Measurements from ENCODE around the gene LCK. TPM values are rescaled to one million over a fixed set of nuclear protein-coding genes. Genes with fewer than 3 reads are reported as not detected.
A peak's percentile ranks its signal among the peaks of the same experiment; 100 is the strongest.
"Not testable (repeated sequence)": the region's sequence is repeated elsewhere in the genome, so short reads cannot be mapped to it uniquely, and the experiment has no call there.

Gene LCK
- total and polyA plus RNA-seq, 2 donors (not counting 3 experiments of a cell fraction or from before 2014, with no cell fraction given) = 0.06 TPM; not detected in 1

GRCh38 chr1:32257227-32257508, 6.1 kb downstream of the LCK start:
- dilution Hi-C loops (cut with MboI; ENCODE audit: extremely low pct_ligation_motif_present, low sequenced_read_pairs) (no loop called here), intact Hi-C loops (cut with micrococcal nuclease) (no loop called here)
- no peak overlapping the region for H3K4me2 ChIP-seq (ENCODE audit: insufficient read depth, low read length)
- H3K27me3 ChIP-seq (ENCODE audit: control insufficient read depth in 2 of 2, insufficient read depth in 2 of 2, low read length in 2 of 2) = no peaks in the 10 kb centered on the region
- H3K36me3 ChIP-seq (ENCODE audit: control insufficient read depth in 2 of 2, extremely low read depth in 1 of 2, insufficient read depth in 2 of 2, low read length in 2 of 2) = no peaks in the 10 kb centered on the region
- ChIA-PET POLR2A (interaction anchor here (0.7 kb wide), 1 partner anchor 57 kb away, joined by 4 read pairs; no protein-coding TSS in a partner anchor), CTCF (no interaction called here)
- H3K9me3 ChIP-seq (replicated peaks; ENCODE audit: control insufficient read depth, insufficient read depth, low read length) = no peaks in the 10 kb centered on the region
- no peak overlapping the region for H2AFZ ChIP-seq (ENCODE audit: low read depth, low read length)
- no peaks in the 10 kb centered on the region for H3K9me1 ChIP-seq (replicated peaks; ENCODE audit: control insufficient read depth, extremely low read depth, insufficient read depth, low read length)
- no peaks in the 10 kb centered on the region for H3K79me2 ChIP-seq (ENCODE audit: control insufficient read depth, insufficient read depth, low read length)
- no peaks in the 10 kb centered on the region for H4K20me1 ChIP-seq (replicated peaks; ENCODE audit: control insufficient read depth, extremely low read depth, insufficient read depth, low read length)
- no peak overlapping the region for H3K27ac ChIP-seq (ENCODE audit: insufficient read depth, low read depth, low read length)
- no peak overlapping the region for H3K4me3 ChIP-seq (replicated peaks in 1 of 3; ENCODE audit: insufficient read depth in 1 of 3, low read depth in 1 of 3, low read length in 3 of 3)
- TF ChIP-seq EZH2 (IDR thresholded peaks at IDR 0.05; ENCODE audit: borderline replicate concordance, low read depth, low read length, severe bottlenecking) = no peak
- no peak for TF ChIP-seq JUN (IDR thresholded peaks at IDR 0.05; ENCODE audit: borderline replicate concordance, insufficient read depth, insufficient read length, low read depth)
- TF ChIP-seq CTCF (IDR thresholded peaks at IDR 0.05; ENCODE audit: extremely low read depth in 1 of 2, insufficient read depth in 1 of 2, low read depth in 1 of 2, low read length in 2 of 2) = no peak
- TF ChIP-seq MAX (IDR thresholded peaks at IDR 0.05; ENCODE audit: insufficient read depth, insufficient read length) = no peak
- no peak for TF ChIP-seq GATA2 (IDR thresholded peaks at IDR 0.05; ENCODE audit: insufficient read depth, insufficient read length, low read depth, low read length)
- no peak for TF ChIP-seq MYC (IDR thresholded peaks at IDR 0.05; ENCODE audit: low read depth, low read length)
- peaks cover under 1% of the 10 kb centered on the region for H3K4me1 ChIP-seq (ENCODE audit: control insufficient read depth, extremely low read depth, insufficient read depth, low read length)
- FAIRE-seq (peak; percentile 38), DNase-seq (ENCODE audit: low read depth, low spot score) (no peak)
- no peak overlapping the region for H3K9ac ChIP-seq (replicated peaks; ENCODE audit: extremely low read depth, insufficient read depth, low read length)
- BruUV-seq (replicated peaks) = no TSS peak

GRCh38 chr1:32263236-32263593, 12.2 kb downstream of the LCK start:
- H3K9me3 ChIP-seq (replicated peaks; ENCODE audit: control insufficient read depth, insufficient read depth, low read length); intact Hi-C loops (cut with micrococcal nuclease); H3K79me2 ChIP-seq (ENCODE audit: control insufficient read depth, insufficient read depth, low read length); BruUV-seq (replicated peaks); H3K27me3 ChIP-seq (ENCODE audit: control insufficient read depth in 2 of 2, insufficient read depth in 2 of 2, low read length in 2 of 2); dilution Hi-C loops (cut with MboI; ENCODE audit: extremely low pct_ligation_motif_present, low sequenced_read_pairs); H4K20me1 ChIP-seq (replicated peaks; ENCODE audit: control insufficient read depth, extremely low read depth, insufficient read depth, low read length); DNase-seq (ENCODE audit: low read depth, low spot score); H3K4me1 ChIP-seq (ENCODE audit: control insufficient read depth, extremely low read depth, insufficient read depth, low read length); FAIRE-seq; H3K27ac ChIP-seq (ENCODE audit: insufficient read depth, low read depth, low read length); H3K9ac ChIP-seq (replicated peaks; ENCODE audit: extremely low read depth, insufficient read depth, low read length); POLR2A ChIA-PET; H3K4me2 ChIP-seq (ENCODE audit: insufficient read depth, low read length); H2AFZ ChIP-seq (ENCODE audit: low read depth, low read length); H3K4me3 ChIP-seq (replicated peaks in 1 of 3; ENCODE audit: insufficient read depth in 1 of 3, low read depth in 1 of 3, low read length in 3 of 3); H3K9me1 ChIP-seq (replicated peaks; ENCODE audit: control insufficient read depth, extremely low read depth, insufficient read depth, low read length); H3K36me3 ChIP-seq (ENCODE audit: control insufficient read depth in 2 of 2, extremely low read depth in 1 of 2, insufficient read depth in 2 of 2, low read length in 2 of 2): not testable (repeated sequence)
- CTCF ChIA-PET = interaction anchor here (1.4 kb wide), 1 partner anchor 15 kb away, joined by 13 read pairs; no protein-coding TSS in a partner anchor
